ENCODE data around the gene GRN. TPM values are rescaled to one million over a fixed set of nuclear protein-coding genes. Genes with fewer than 3 reads are reported as not detected.
"Not testable (repeated sequence)": the region's sequence is repeated elsewhere in the genome, so short reads cannot be mapped to it uniquely, and the experiment has no call there.

GRN gene
- total RNA-seq, 2 experiments from 2014 or later, result 45.6 to 46.7 TPM

GRCh38 chr17:44363613-44364159 lies 18.6 kb downstream of the GRN start, which contains the start of gene FAM171A2:
FAM171A2 (minus strand) TSS chr17:44363853; CDS start chr17:44363714, 139 bp downstream.
- CTCF ChIA-PET, result interaction anchor here (0.7 to 3.5 kb wide), 22 partner anchors 8 to 420 kb away, joined by 3 to 29 read pairs (median 5); partner anchors contain the start of gene GRN
- Mint-ChIP-seq H3K27ac (no peak within 1 kb of the TSS), H3K36me3 (ENCODE audit: low read depth) (no peaks in the 10 kb centered on the region), H3K9me3 (ENCODE audit: insufficient read depth) (no peaks in the 10 kb centered on the region), H3K4me3 (peak within 1 kb of the TSS; percentile 73), H3K27me3 (ENCODE audit: low read depth) (peaks cover 40% of the 10 kb centered on the region), H3K4me1 (ENCODE audit: low read depth) (peaks cover 4% of the 10 kb centered on the region)
- peak; percentile 70 for DNase-seq
- POLR2A ChIA-PET, result interaction anchor here (0.7 kb wide), 1 partner anchor 12 kb away, joined by 3 read pairs; no protein-coding TSS in a partner anchor
- peak; percentile 93 for ATAC-seq

DNA sequence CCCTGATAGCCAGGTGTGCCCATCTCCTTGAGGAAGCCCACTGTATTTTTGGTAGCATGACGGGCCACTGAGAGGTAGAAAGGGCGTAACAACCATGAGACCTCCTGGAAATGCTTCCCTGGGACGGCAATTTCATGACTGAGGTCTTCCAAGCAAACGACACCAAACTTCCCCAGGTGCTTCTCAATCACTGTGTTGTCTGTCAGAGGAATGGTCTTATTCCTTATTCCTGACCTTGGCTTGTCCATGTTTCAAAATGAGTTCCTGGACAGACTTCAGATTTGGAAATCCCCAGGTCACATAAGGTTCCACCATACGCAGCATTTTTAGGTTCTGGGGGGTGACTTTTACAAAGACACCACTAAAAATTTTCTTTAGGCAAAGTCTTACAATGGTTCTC lies 19.9 kb downstream of the GRN start:
- CTCF ChIA-PET, result interaction anchor here (1.1 to 3.5 kb wide), 3 partner anchors 11 to 34 kb away, joined by 3 to 29 read pairs (median 3); no protein-coding TSS in a partner anchor
- ATAC-seq, result not testable (repeated sequence)
- peaks cover 12% of the 10 kb centered on the region for H3K4me1 Mint-ChIP-seq (ENCODE audit: low read depth)

GRCh38 chr17:44367231-44367979 lies 22.3 kb downstream of the GRN start:
- H3K27ac Mint-ChIP-seq, result no peak overlapping the region
- H3K4me3 Mint-ChIP-seq, result no peak overlapping the region
- ChIA-PET CTCF (interaction anchor here (0.9 to 2.0 kb wide), 3 partner anchors 9 to 22 kb away, joined by 3 to 11 read pairs (median 4); partner anchors contain the start of gene GRN), POLR2A (no interaction called here)
- no peaks in the 10 kb centered on the region for H3K9me3 Mint-ChIP-seq (ENCODE audit: insufficient read depth)
- DNase-seq, result no peak
- no peak for ATAC-seq
- peaks cover 27% of the 10 kb centered on the region for H3K27me3 Mint-ChIP-seq (ENCODE audit: low read depth)
- no peaks in the 10 kb centered on the region for H3K36me3 Mint-ChIP-seq (ENCODE audit: low read depth)
- H3K4me1 Mint-ChIP-seq (ENCODE audit: low read depth), result peaks cover 12% of the 10 kb centered on the region

More for the DNA sequence above, 19.9 kb downstream of the GRN start:
- H3K36me3 Mint-ChIP-seq (ENCODE audit: low read depth); POLR2A ChIA-PET; H3K9me3 Mint-ChIP-seq (ENCODE audit: insufficient read depth); DNase-seq; H3K27ac Mint-ChIP-seq: not testable (repeated sequence)
- Mint-ChIP-seq H3K27me3 (ENCODE audit: low read depth) (peaks cover 43% of the 10 kb centered on the region), H3K4me3 (peak overlapping the region; percentile 34)

- H3K27ac Mint-ChIP-seq; ATAC-seq; H3K9me3 Mint-ChIP-seq (ENCODE audit: insufficient read depth); H3K4me3 Mint-ChIP-seq; POLR2A ChIA-PET; H3K36me3 Mint-ChIP-seq (ENCODE audit: low read depth); DNase-seq: not testable (repeated sequence)
- H3K4me1 Mint-ChIP-seq (ENCODE audit: low read depth), result peaks cover 11% of the 10 kb centered on the region
- peaks cover 26% of the 10 kb centered on the region for H3K27me3 Mint-ChIP-seq (ENCODE audit: low read depth)
- CTCF ChIA-PET, result interaction anchor here (1.2 to 2.2 kb wide), 4 partner anchors 8 to 155 kb away, joined by 3 to 8 read pairs (median 6); no protein-coding TSS in a partner anchor
Observed at GRCh38 chr17:44368391-44369243, 23.5 kb downstream of the GRN start.

GRCh38 chr17:44369414-44370023 lies 24.4 kb downstream of the GRN start:
- POLR2A ChIA-PET; H3K36me3 Mint-ChIP-seq (ENCODE audit: low read depth): not testable (repeated sequence)

GRCh38 chr17:44372036-44372435 lies 26.9 kb downstream of the GRN start:
- DNase-seq (no peak), ATAC-seq (no peak)
- Mint-ChIP-seq H3K4me1 (ENCODE audit: low read depth) (peaks cover 8% of the 10 kb centered on the region), H3K27me3 (ENCODE audit: low read depth) (peaks cover 19% of the 10 kb centered on the region), H3K4me3 (no peak overlapping the region), H3K27ac (no peak overlapping the region), H3K9me3 (ENCODE audit: insufficient read depth) (no peaks in the 10 kb centered on the region), H3K36me3 (ENCODE audit: low read depth) (no peaks in the 10 kb centered on the region)
- POLR2A ChIA-PET, result no interaction called here
- CTCF ChIA-PET, result interaction anchor here (1.1 to 1.5 kb wide), 2 partner anchors 9 to 13 kb away, joined by 3 to 5 read pairs; partner anchors contain the start of gene FAM171A2

More at GRCh38 chr17:44369414-44370023, 24.4 kb downstream of the GRN start:
- not testable (repeated sequence) for H3K27ac Mint-ChIP-seq; ATAC-seq; H3K4me1 Mint-ChIP-seq (ENCODE audit: low read depth); H3K9me3 Mint-ChIP-seq (ENCODE audit: insufficient read depth)
- peak; percentile 47 for DNase-seq
- H3K4me3 Mint-ChIP-seq, result peak overlapping the region; percentile 23
- H3K27me3 Mint-ChIP-seq (ENCODE audit: low read depth), result peaks cover 31% of the 10 kb centered on the region
- CTCF ChIA-PET, result interaction anchor here (1.2 to 2.2 kb wide), 4 partner anchors 9 to 154 kb away, joined by 3 to 8 read pairs (median 6); no protein-coding TSS in a partner anchor

GRCh38 chr17:44374306-44375195 lies 29.4 kb downstream of the GRN start:
- no peak overlapping the region for H3K4me3 Mint-ChIP-seq
- ATAC-seq (no peak), DNase-seq (no peak)
- ChIA-PET CTCF (interaction anchor here (2.1 kb wide), 1 partner anchor 12 kb away, joined by 11 read pairs; the partner anchor contains the start of gene FAM171A2), POLR2A (no interaction called here)
- no peak overlapping the region for H3K27ac Mint-ChIP-seq
- no peaks in the 10 kb centered on the region for H3K9me3 Mint-ChIP-seq (ENCODE audit: insufficient read depth)
- H3K4me1 Mint-ChIP-seq (ENCODE audit: low read depth), result peaks cover 4% of the 10 kb centered on the region
- peaks cover 10% of the 10 kb centered on the region for H3K27me3 Mint-ChIP-seq (ENCODE audit: low read depth)
- H3K36me3 Mint-ChIP-seq (ENCODE audit: low read depth), result no peaks in the 10 kb centered on the region

DNA sequence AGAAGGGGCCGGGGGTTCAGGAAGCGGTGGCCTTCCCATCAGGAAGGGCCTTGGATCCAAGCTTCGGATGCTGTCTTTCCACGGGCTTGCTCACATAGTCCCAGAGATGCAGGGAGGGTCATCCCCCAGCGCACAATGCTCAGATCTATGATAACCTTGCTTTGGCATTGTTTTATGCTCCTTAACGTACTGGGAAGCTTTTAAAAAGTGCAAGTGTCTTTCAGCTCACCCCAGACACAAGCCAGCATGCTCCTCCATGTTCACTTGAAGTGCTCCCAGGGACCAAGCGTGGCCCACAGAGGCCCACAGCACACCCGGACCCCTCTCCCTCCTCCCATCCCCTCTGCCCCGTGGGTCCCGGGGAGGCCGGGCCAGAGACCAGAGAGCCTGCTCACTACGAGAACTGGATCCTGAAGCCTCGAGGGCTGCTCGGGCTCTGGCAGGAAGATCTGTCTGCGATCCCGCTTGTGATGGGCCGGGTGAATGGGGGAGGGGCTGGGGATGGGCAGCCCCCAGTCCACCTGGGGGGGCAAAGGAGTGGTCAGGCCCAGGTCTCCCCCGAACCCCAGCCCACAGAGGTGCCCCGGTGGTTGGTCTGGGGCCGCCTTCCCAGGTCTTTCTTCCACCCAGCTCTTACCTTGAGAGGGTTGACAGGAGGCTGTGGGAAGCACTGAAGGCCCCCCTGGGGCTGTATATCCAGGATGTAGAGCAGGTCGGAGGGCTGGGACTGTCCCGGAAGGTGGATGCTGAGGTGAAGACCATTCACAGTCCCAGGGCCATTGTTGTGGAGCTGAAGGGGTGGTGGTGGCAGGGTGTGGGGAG lies 30.3 kb downstream of the GRN start:
- Mint-ChIP-seq H3K9me3 (ENCODE audit: insufficient read depth) (no peaks in the 10 kb centered on the region), H3K27me3 (ENCODE audit: low read depth) (peaks cover 7% of the 10 kb centered on the region), H3K4me3 (no peak overlapping the region), H3K27ac (no peak overlapping the region), H3K36me3 (ENCODE audit: low read depth) (no peaks in the 10 kb centered on the region), H3K4me1 (ENCODE audit: low read depth) (no peaks in the 10 kb centered on the region)
- ATAC-seq (no peak), DNase-seq (no peak)
- POLR2A ChIA-PET, result no interaction called here
- CTCF ChIA-PET, result interaction anchor here (0.9 to 2.1 kb wide), 7 partner anchors 8 to 106 kb away, joined by 3 to 11 read pairs (median 4); partner anchors contain the start of genes FAM171A2 and GRN

DNA sequence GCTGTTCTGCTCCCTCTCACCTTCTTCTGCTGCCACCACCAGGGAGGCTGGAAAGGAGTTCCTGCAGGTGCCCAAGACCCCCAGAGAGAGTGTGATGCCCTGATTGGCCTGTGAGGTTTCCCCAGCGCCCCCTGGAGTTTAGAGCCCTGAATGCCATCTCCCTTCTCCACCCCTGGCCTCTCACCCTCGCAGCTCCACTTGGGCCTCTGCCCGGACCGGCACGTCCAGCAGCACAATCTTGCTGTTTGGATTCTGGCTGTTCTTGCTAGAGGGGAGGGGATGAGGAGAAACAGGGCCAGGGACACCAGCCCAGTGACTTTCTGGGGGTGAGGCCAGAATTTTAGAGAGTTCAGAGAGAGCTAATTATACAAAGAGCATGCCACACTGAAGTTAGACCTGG lies 31.0 kb downstream of the GRN start:
- ChIA-PET POLR2A (no interaction called here), CTCF (interaction anchor here (0.7 to 2.1 kb wide), 11 partner anchors 9 to 498 kb away, joined by 3 to 11 read pairs (median 4); partner anchors contain the start of genes FAM171A2 and GRN)
- H3K27me3 Mint-ChIP-seq (ENCODE audit: low read depth), result peaks cover 7% of the 10 kb centered on the region

DNA sequence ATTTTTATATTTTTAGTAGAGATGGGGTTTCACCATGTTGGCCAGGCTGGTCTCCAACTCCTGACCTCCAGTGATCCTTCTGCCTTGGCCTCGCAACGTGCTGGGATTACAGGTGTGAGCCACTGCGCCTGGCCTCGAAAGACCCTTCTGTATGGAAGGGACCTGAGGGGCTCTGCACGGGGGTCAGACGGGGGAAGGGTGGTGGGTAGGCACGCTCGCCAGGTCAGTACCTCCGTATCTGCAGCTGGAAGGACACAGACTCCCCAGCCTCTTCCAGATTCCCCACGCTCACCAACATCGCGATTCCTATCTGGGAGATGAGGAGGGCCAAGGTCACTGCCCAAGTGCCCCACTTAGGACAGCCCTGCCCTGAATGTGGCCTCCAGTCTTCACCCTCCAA lies 31.7 kb downstream of the GRN start:
- POLR2A ChIA-PET, result no interaction called here
- no peaks in the 10 kb centered on the region for H3K9me3 Mint-ChIP-seq (ENCODE audit: insufficient read depth)
- CTCF ChIA-PET, result interaction anchor here (0.7 to 2.1 kb wide), 12 partner anchors 8 to 499 kb away, joined by 3 to 11 read pairs (median 4); partner anchors contain the start of genes FAM171A2 and GRN
- no peak overlapping the region for H3K27ac Mint-ChIP-seq
- H3K4me1 Mint-ChIP-seq (ENCODE audit: low read depth), result no peaks in the 10 kb centered on the region
- H3K4me3 Mint-ChIP-seq, result no peak overlapping the region
- DNase-seq (no peak), ATAC-seq (no peak)
- peaks cover 7% of the 10 kb centered on the region for H3K27me3 Mint-ChIP-seq (ENCODE audit: low read depth)
- H3K36me3 Mint-ChIP-seq (ENCODE audit: low read depth), result no peaks in the 10 kb centered on the region

More for the DNA sequence above, 31.0 kb downstream of the GRN start:
- Mint-ChIP-seq H3K9me3 (ENCODE audit: insufficient read depth) (no peaks in the 10 kb centered on the region), H3K36me3 (ENCODE audit: low read depth) (no peaks in the 10 kb centered on the region), H3K4me3 (no peak overlapping the region), H3K4me1 (ENCODE audit: low read depth) (no peaks in the 10 kb centered on the region), H3K27ac (no peak overlapping the region)
- ATAC-seq (peak; percentile 49), DNase-seq (peak; percentile 38)

Measured in activated CD8-positive, alpha-beta T cell treated with anti-CD3 and anti-CD28 coated beads, Interleukin-2, amount 10 ng/mL, durations not matched to agents 7 days and 5 days (primary cell).